Mucosa of rectum (tissue), 2 donors: ENCODE data around the gene NADSYN1.

ENCODE experiments used
- H3K27ac ChIP-seq, 2 donors: one replicate each; pipeline ENCODE4 v1.7.0; 2013; ENCODE audit warnings: inconsistent platforms in 2 of 2, low read depth in 2 of 2, low read length in 2 of 2
- H3K27me3 ChIP-seq, 2 donors: one replicate each; pipeline ENCODE4 v1.7.0; 2013; ENCODE audit warnings: low read length in 2 of 2; ENCODE audit not compliant: control insufficient read depth in 2 of 2, insufficient read depth in 2 of 2
- H3K36me3 ChIP-seq, 2 donors: one replicate each; pipeline ENCODE4 v1.7.0; 2013; ENCODE audit warnings: low read length in 2 of 2; ENCODE audit not compliant: control insufficient read depth in 2 of 2, insufficient read depth in 2 of 2
- H3K4me1 ChIP-seq, 2 donors: one replicate each; pipeline ENCODE4 v1.7.0; 2013; ENCODE audit warnings: low read length in 2 of 2, mild to moderate bottlenecking in 1 of 2; ENCODE audit not compliant: control insufficient read depth in 2 of 2, insufficient read depth in 2 of 2
- H3K4me3 ChIP-seq, 2 donors: one replicate each; pipeline ENCODE4 v1.7.0; 2013; ENCODE audit warnings: low read length in 2 of 2
- H3K9ac ChIP-seq, 2 donors: one replicate each; pipeline ENCODE4 v1.7.0; 2013; ENCODE audit warnings: low read length in 2 of 2, low read depth in 1 of 2, mild to moderate bottlenecking in 1 of 2
- H3K9me3 ChIP-seq, 2 donors: one replicate each; pipeline ENCODE4 v1.7.0; 2013; ENCODE audit warnings: low read length in 2 of 2; ENCODE audit not compliant: control insufficient read depth in 2 of 2
- donor health status: healthy.
- donor health status: Normal muscosa, but diverticular disease.

Gene NADSYN1

DNA sequence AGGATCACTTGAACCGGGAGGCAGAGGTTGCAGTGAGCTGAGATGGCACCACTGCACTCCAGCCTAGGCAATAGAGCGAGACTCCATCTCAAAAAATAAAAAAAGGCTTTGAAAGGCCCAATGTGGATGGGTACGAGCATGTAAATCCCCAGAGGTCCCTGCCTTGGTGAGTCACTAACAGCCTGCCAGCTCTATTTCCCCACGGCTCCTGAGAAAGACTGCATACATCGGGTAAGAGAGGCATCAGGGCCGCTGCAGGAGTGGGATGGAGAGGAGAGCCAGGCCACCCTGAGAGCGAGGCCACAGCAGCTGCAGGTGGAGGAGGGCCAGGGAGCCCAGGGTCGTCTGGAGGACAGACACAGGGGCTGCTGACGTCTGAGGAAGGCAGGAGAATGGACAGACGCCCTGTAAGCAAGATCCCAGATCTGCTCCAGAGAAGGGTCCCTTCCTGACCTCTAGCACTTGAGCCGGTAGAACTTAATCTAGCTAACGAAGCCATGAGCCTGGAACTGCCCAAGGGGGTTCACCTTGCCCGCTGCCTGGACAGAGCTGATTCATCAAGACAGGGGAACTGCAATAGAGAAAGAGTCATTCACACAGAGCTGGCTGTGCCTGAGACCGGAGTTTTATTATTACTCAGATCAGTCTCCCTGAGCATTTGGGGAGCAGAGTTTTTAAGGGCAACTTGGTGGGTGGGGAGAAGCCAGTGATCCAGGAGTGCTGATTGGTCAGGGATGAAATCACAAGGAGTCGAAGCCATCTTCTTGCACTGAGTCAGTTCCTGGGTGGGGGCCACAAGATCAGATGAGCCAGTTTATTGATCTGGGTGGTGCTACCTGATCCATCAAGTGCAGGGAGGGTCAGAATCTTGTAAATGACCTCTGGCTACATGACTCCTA, 90.1 kb downstream of the NADSYN1 start:
- Histone ChIP-seq H3K27me3 (no peaks in the 10 kb centered on the region), H3K9me3 (no peaks in the 10 kb centered on the region), H3K4me3 (no peak overlapping the region), H3K27ac (no peak overlapping the region), H3K36me3 (no peaks in the 10 kb centered on the region), H3K9ac (no peak overlapping the region), H3K4me1 (no peaks in the 10 kb centered on the region)

DNA sequence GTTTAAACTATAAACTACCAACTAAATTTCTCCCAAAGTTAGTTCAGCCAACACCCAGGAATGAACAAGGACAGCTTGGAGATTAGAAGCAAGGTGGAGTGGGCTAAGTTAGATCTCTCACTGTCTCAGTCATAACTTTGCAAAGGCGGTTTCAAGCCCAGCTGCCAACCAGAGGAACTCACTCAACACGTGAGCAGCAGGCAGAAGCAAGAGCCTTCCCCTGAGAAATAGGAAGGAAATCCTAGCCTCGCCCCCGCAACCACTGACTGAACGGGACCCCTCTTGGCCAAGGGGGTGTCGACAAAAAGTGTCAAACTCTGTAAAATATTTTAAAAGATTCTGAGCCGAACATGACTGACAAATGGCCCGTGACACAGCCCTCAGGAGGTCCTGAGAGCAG, 90.9 kb downstream of the NADSYN1 start:
- Histone ChIP-seq H3K9me3 (no peaks in the 10 kb centered on the region), H3K27ac (no peak overlapping the region), H3K27me3 (no peaks in the 10 kb centered on the region), H3K4me3 (no peak overlapping the region), H3K9ac (no peak overlapping the region), H3K36me3 (no peaks in the 10 kb centered on the region), H3K4me1 (no peaks in the 10 kb centered on the region)

DNA sequence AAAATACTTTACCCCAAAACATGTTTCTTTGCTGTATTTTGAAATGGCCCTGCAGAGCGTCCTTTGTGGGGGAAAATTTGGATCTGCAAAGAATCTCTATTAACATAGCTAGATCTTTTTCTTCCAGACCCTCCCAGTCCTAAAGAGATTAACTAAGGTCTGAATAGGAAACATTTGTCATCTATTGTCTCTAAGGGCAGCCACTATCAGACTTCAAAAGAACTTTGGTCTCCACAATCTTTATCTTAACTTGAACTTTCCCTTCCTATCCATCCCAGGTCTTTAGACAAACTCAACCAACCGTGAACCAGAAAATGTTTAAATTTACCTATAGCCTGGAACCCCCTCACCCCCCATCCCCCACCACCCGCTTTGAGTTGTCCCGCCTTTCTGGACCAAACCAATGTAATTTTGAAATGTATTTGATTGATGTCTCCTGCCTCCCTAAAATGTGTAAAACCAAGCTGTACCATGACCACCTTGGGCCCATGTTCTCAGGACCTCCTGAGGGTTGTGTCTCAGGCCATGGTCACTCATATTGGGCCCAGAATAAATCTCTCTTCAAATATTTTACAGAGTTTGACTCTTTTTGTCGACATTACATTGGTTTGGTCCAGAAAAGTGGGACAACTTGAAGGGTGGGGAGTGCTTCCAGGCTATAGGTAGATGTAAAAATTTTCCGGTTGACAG, 91.7 kb downstream of the NADSYN1 start:
- H3K4me3 ChIP-seq, result no peak overlapping the region
- no peaks in the 10 kb centered on the region for H3K9me3 ChIP-seq
- no peak overlapping the region for H3K27ac ChIP-seq
- no peaks in the 10 kb centered on the region for H3K27me3 ChIP-seq
- no peaks in the 10 kb centered on the region for H3K36me3 ChIP-seq
- H3K9ac ChIP-seq, result no peak overlapping the region
- H3K4me1 ChIP-seq, result no peaks in the 10 kb centered on the region

DNA sequence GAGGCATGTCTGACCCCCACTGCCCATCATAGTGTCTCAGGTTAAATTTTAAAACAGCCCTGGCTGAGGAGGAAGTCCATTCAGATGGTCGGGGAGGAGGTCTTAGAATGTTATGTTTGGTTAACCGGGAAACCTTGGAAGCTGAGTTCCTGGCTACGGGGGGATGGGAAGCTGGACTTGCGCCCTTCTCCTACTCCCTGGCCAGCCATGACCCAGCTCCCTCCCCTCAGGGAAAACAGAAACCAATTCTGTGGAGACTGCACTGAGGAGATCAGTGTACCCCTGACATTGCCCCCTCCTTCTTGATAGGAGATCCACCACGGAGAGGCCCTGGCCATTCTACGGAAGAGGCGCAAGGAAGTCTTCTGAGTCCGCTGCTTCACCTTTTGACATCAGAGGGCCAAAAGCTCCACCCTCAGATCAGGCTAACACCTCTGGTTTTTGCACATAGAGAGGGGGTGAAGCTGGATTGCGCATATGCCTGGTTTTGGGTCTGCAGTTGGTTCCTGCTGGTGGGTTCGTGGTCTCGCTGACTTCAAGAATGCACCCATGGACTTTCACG, 92.5 kb downstream of the NADSYN1 start:
- H3K36me3 ChIP-seq, result no peaks in the 10 kb centered on the region
- no peaks in the 10 kb centered on the region for H3K27me3 ChIP-seq
- no peak overlapping the region for H3K27ac ChIP-seq
- H3K9ac ChIP-seq, result no peak overlapping the region
- no peak overlapping the region for H3K4me3 ChIP-seq
- H3K4me1 ChIP-seq, result no peaks in the 10 kb centered on the region
- no peaks in the 10 kb centered on the region for H3K9me3 ChIP-seq

DNA sequence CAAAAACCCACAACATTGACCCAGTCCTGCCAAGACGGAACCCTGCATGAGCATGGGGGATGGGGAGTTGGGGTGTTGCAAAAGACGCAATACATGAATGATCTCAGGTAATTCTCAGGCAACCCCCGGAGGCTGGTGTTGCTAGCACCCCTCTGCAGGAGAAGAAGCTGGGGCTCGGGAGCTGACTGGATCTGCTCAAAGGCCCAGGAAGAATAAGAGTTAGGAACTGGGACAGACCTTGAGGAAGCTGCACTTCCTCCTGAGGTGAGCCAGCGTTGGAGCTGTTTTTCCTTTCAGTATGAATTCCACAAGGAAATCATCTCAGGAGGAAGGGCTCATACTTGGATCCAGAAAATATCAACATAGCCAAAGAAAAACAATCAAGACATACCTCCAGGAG, 95.1 kb downstream of the NADSYN1 start, which contains the start of gene KRTAP5-9:
Gene KRTAP5-9, plus strand, starts transcription at position 301 of the 400 bp plus-strand sequence. CDS start 238 bp downstream, outside the sequence.
- Histone ChIP-seq H3K9ac (no peak within 1 kb of the TSS), H3K36me3 (no peaks in the 10 kb centered on the region), H3K4me1 (no peaks in the 10 kb centered on the region), H3K4me3 (no peak within 1 kb of the TSS), H3K27ac (no peak within 1 kb of the TSS), H3K27me3 (no peaks in the 10 kb centered on the region), H3K9me3 (no peaks in the 10 kb centered on the region)

DNA sequence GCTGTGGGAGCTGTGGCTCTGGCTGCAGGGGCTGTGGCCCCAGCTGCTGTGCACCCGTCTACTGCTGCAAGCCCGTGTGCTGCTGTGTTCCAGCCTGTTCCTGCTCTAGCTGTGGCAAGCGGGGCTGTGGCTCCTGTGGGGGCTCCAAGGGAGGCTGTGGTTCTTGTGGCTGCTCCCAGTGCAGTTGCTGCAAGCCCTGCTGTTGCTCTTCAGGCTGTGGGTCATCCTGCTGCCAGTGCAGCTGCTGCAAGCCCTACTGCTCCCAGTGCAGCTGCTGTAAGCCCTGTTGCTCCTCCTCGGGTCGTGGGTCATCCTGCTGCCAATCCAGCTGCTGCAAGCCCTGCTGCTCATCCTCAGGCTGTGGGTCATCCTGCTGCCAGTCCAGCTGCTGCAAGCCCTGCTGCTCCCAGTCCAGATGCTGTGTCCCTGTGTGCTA, 95.7 kb downstream of the NADSYN1 start:
- H3K4me3 ChIP-seq, result no peak overlapping the region
- H3K27me3 ChIP-seq, result no peaks in the 10 kb centered on the region
- H3K36me3 ChIP-seq, result no peaks in the 10 kb centered on the region
- H3K9ac ChIP-seq, result no peak overlapping the region
- H3K4me1 ChIP-seq, result no peaks in the 10 kb centered on the region
- H3K9me3 ChIP-seq, result no peaks in the 10 kb centered on the region
- no peak overlapping the region for H3K27ac ChIP-seq
